SJCRH30 (cell line): ENCODE data around the gene IQCE. TPM values are rescaled to one million over a fixed set of nuclear protein-coding genes. Genes with fewer than 3 reads are reported as not detected.
"Not testable (repeated sequence)": the region's sequence is repeated elsewhere in the genome, so short reads cannot be mapped to it uniquely, and the experiment has no call there.

ENCODE experiments used
- DNase-seq, 2 experiments: peaks; one replicate each; pipeline ENCODE4 v3.0.0-alpha.2; 2015 to 2020
- H3K27ac ChIP-seq: fragments of 250-450 bp; sonication (Bioruptor Pico); 2 replicates; pipeline ENCODE4 v1.5.1; 2020; ENCODE audit warnings: mild to moderate bottlenecking, moderate library complexity
- H3K27me3 ChIP-seq: fragments of 250-450 bp; sonication (Bioruptor Pico); 2 replicates; pipeline ENCODE4 v1.5.1; 2020; ENCODE audit warnings: mild to moderate bottlenecking, moderate library complexity
- H3K36me3 ChIP-seq: fragments of 250-450 bp; sonication (Bioruptor Pico); 2 replicates; pipeline ENCODE4 v1.5.1; 2020; ENCODE audit warnings: mild to moderate bottlenecking, moderate library complexity
- H3K4me1 ChIP-seq: fragments of 250-450 bp; sonication (Bioruptor Pico); 2 replicates; pipeline ENCODE4 v1.5.1; 2020; ENCODE audit warnings: mild to moderate bottlenecking, moderate library complexity
- H3K4me3 ChIP-seq: fragments of 250-450 bp; sonication (Bioruptor Pico); 2 replicates; pipeline ENCODE4 v1.5.1; 2020; ENCODE audit warnings: mild to moderate bottlenecking, moderate library complexity
- H3K9me3 ChIP-seq: fragments of 250-450 bp; sonication (Bioruptor Pico); replicated peaks from 2 replicates; pipeline ENCODE4 v1.5.1; 2020; ENCODE audit warnings: mild to moderate bottlenecking, moderate library complexity
- total RNA-seq: library from RNA; depleted of rRNA; stranded (reverse); fragments of >200 nt; shearing (Covaris generic); gene quantifications from 2 replicates; pipeline ENCODE4 v1.2.3, GENCODE V29; 2014

Gene IQCE
- total RNA-seq, 1 experiment from 2014 or later = 5.0 TPM

GRCh38 chr7:2525658-2526630 lies 32.8 kb upstream of the IQCE start:
- no peaks in the 10 kb centered on the region for H3K27me3 ChIP-seq
- H3K27ac ChIP-seq = no peak overlapping the region
- no peaks in the 10 kb centered on the region for H3K9me3 ChIP-seq
- no peak for DNase-seq
- peaks cover 67% of the 10 kb centered on the region for H3K4me1 ChIP-seq
- no peak overlapping the region for H3K4me3 ChIP-seq
- H3K36me3 ChIP-seq = peaks cover 31% of the 10 kb centered on the region

GRCh38 chr7:2526659-2527504 lies 31.9 kb upstream of the IQCE start:
- no peaks in the 10 kb centered on the region for H3K27me3 ChIP-seq
- DNase-seq = no peak
- no peaks in the 10 kb centered on the region for H3K9me3 ChIP-seq
- H3K4me1 ChIP-seq = peaks cover 62% of the 10 kb centered on the region
- peaks cover 31% of the 10 kb centered on the region for H3K36me3 ChIP-seq
- no peak overlapping the region for H3K4me3 ChIP-seq
- no peak overlapping the region for H3K27ac ChIP-seq

- Histone ChIP-seq H3K27me3 (no peaks in the 10 kb centered on the region), H3K36me3 (peaks cover 31% of the 10 kb centered on the region), H3K4me1 (peaks cover 58% of the 10 kb centered on the region), H3K4me3 (no peak overlapping the region), H3K9me3 (no peaks in the 10 kb centered on the region), H3K27ac (no peak overlapping the region)
- DNase-seq = peak in 1 of 2 experiments; percentile 45
Observed at GRCh38 chr7:2527505-2528467, 31.0 kb upstream of the IQCE start.

DNA sequence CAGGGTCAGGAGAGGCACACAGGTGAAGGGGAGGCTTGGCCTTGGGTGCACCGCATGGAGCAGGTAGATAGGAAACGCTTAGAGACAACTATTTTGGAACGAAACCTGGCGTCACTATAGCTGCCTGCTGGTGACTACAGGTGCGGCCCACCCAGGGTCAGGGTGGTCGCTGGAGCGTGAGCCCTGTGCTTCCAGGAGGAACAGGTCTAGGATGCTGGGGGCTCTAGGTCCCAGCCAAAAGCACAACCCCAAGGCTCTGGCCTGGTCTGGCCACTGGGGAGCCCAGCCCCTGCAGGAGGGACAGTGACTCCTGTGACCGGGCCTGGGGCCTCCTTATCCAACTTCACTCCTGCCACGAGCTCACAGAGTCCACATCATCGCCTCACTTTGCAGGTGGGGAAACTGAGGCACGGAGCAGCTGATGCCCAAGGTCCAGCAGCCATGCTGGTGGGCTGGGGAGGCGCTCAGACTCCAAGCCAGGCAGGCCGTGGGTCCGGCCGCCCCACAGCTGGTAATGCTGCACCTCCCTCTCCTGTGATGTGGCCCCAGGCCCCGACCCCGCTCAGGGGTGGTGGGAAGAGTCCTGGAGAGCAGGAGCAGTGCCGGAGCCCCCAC lies 30.2 kb upstream of the IQCE start:
- Histone ChIP-seq H3K27ac (peak overlapping the region; percentile 65), H3K4me3 (no peak overlapping the region), H3K27me3 (no peaks in the 10 kb centered on the region), H3K9me3 (no peaks in the 10 kb centered on the region), H3K36me3 (peaks cover 31% of the 10 kb centered on the region), H3K4me1 (peaks cover 50% of the 10 kb centered on the region)
- DNase-seq = no peak

DNA sequence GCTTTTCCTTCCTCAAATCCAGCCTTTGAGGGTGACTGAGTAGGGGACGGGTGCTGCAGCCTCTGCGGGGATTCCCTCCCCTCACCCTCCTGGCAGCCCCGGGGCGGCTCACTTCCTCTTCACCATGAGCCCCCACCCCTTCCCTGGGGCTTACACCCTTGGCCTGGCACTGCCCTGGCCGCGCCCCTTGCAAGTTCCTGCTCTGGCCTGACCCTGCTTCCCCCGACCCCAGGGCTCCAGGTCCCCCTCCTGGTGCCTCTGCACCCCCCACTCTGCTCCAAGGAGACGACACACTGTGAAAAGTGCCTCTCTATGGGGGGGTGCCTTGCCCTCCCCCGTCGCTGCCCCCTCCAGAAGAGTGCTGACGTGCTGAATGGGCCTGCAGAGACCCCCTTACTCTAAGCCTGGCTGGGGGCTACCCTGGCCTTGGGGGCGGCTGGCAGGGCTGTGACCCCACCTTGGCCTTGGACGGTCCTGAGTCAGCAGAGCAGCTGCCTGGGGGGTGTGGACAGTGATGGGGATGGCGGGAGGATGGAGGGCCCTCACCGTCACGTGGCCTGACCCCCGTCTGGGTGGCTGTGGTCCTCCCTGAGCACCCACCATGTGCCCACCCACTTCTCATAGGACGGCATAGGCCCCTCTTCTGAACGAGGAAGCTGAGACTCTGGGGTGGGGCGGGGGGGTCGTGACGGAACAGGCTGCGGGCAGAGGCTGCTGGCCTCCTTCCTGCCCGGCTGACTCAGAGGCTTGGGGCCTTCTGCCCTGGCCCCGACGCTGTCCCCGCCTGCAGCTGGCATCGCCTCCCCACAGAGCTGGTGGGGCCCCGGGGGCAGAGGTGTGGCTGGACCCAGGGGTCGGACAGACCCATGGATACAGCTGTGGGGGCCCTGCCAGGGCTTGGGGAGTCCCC lies 29.4 kb upstream of the IQCE start:
- peak overlapping the region; percentile 65 for H3K27ac ChIP-seq
- peak; percentile 61 to 63 for DNase-seq
- no peak overlapping the region for H3K4me3 ChIP-seq
- no peaks in the 10 kb centered on the region for H3K27me3 ChIP-seq
- H3K4me1 ChIP-seq = peaks cover 41% of the 10 kb centered on the region
- peaks cover 25% of the 10 kb centered on the region for H3K36me3 ChIP-seq
- no peaks in the 10 kb centered on the region for H3K9me3 ChIP-seq

DNA sequence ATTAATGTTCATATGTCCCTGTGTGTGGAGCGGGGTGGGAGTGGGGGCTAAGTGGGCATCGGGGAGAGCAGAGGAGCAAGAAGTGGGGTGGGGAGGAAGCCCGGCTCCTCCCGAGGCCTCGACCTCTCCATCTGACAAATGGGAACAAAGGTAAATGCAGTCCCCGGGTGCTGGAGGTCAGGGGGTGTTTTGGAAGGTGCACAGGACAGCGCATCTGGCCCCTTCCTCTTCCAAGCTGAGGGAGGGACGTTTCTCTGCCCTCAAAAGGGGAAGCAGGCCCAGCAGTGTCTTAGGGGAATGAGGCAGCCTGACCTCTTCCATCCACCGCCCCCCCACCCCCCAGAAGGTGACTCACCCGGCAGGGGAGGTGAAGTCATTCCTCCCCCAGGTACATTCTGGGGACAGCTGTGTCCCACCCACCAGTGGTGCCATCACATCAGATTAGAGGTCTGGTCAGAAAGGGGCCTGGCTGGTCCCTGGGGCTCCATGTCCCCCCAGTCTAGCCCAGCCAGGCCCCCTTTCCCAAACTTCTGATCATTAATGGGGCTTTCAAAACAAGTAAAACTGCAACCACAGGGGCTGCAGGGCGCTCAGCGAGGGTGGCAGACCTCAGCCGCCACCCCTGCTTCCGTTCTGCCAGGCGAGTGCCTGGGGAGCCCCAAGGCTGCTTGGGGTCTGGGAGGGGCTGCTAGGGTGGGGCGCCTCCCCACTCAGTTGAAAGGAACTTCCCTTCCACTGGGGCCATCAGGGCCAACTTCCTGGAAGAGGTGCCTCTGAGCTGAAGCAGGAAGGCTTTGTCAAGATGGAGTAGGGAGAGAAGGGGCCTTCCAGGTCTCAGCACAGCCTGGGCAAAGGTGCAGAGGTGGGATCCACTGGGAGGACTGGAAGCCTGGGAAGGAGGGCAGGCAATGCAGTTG lies 28.4 kb upstream of the IQCE start:
- peaks cover 38% of the 10 kb centered on the region for H3K4me1 ChIP-seq
- no peak overlapping the region for H3K4me3 ChIP-seq
- no peaks in the 10 kb centered on the region for H3K9me3 ChIP-seq
- peaks cover 23% of the 10 kb centered on the region for H3K36me3 ChIP-seq
- H3K27ac ChIP-seq = peak overlapping the region; percentile 65
- H3K27me3 ChIP-seq = no peaks in the 10 kb centered on the region
- peak; percentile 22 to 31 for DNase-seq

- H3K27ac ChIP-seq, H3K27me3 ChIP-seq, DNase-seq, H3K9me3 ChIP-seq, H3K4me3 ChIP-seq: not testable (repeated sequence)
- Histone ChIP-seq H3K36me3 (peaks cover 16% of the 10 kb centered on the region), H3K4me1 (peaks cover 38% of the 10 kb centered on the region)
Observed at GRCh38 chr7:2530994-2531795, 27.6 kb upstream of the IQCE start.

DNA sequence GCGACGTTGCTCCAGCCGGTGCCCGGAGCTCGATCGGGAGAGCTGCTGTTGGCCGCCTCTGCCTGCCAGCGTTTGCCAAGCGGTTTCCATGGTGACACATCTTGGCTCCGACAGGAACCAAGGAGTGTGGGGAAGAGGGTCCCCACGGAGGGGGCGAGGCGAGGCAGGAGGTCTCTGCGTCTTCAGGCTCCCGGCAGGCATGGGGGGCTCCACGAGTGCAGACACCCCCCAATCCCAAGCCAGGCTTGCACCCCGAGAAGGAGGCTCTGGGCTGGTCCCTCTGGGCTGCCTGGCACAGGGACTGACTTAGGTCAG lies 27.0 kb upstream of the IQCE start:
- not testable (repeated sequence) for H3K27ac ChIP-seq, H3K27me3 ChIP-seq, DNase-seq, H3K9me3 ChIP-seq, H3K4me3 ChIP-seq
- Histone ChIP-seq H3K36me3 (peaks cover 11% of the 10 kb centered on the region), H3K4me1 (peaks cover 38% of the 10 kb centered on the region)

GRCh38 chr7:2532199-2532772 lies 26.5 kb upstream of the IQCE start:
- not testable (repeated sequence) for DNase-seq, H3K4me3 ChIP-seq, H3K36me3 ChIP-seq, H3K27ac ChIP-seq, H3K27me3 ChIP-seq, H3K9me3 ChIP-seq
- peaks cover 35% of the 10 kb centered on the region for H3K4me1 ChIP-seq

DNA sequence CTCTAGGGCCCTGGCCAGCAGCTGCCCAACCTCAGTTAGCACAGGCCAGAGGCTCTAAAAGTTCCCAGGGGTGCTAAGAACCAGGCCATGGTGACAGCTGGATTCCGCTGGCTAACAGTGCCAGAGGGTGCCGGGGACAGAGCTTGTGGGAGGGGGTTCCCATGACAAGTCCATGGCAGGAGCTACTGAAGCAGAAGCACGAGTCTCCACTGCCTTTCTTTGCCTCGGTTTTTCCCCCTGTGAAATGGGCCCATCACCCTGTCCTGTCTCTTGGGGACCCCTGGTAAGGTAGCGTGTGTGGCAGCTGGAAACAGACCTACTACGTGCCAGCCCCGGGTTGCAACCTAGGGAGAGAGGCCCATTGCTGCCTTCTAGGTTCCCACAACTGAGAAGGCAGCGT lies 26.0 kb upstream of the IQCE start:
- Histone ChIP-seq H3K4me1 (peaks cover 30% of the 10 kb centered on the region), H3K36me3 (peaks cover 13% of the 10 kb centered on the region; the same call in 1 of the 2 replicates)
- H3K4me3 ChIP-seq, H3K9me3 ChIP-seq, H3K27me3 ChIP-seq, H3K27ac ChIP-seq: not testable (repeated sequence)
- DNase-seq = peak; percentile 13 to 28

GRCh38 chr7:2533566-2533965 lies 25.2 kb upstream of the IQCE start:
- DNase-seq, H3K4me3 ChIP-seq, H3K9me3 ChIP-seq, H3K27ac ChIP-seq, H3K27me3 ChIP-seq: not testable (repeated sequence)
- Histone ChIP-seq H3K4me1 (peaks cover 23% of the 10 kb centered on the region), H3K36me3 (peaks cover 13% of the 10 kb centered on the region; the same call in 1 of the 2 replicates)
